Measurements from ENCODE around the gene RPLP2. TPM values are rescaled to one million over a fixed set of nuclear protein-coding genes. Genes with fewer than 3 reads are reported as not detected.

Gene RPLP2
- total and polyA plus RNA-seq, 2 of the 4 experiments (the other 2 are of a cell fraction), result 59.9 to 1,897 TPM

DNA sequence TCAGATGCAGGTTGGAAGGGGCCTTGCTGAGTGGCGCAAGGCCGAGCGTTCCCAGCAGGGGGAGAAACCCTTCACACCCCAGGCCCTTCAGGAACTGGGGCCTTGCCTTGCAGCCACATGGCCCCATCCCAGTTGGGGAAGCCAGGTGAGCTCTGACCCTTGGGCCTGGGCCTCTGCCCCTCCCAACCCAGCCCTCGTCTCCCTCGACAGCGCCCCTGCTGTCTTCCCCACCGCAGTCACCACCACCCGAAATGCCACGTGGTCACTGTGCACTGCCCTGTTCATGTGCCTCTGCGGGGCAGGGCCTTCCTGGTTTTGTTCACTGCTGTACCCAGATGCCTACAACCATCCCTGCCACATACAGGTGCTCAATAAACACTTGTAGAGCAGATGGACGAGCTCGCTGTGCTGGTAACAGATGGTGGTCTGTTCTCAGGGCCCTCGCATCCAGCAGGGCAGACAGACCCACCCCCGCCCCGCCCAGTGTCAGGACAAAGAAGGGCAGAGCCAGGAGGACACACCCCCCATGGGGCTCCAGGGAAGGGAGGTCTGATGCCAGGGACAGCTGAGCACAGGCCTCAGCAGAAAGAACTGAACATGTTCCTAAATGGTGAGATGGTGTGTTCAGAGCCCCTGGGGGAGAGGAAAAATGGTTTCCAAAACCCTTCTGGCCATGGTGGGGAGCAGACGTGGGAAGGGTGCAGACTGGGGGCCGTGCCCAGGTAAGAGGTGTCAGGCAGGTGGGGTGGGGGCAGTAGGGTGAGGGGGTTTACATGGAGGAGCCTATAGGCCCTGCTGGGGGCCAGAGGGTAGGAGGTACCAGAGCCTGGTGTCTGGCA lies 28.9 kb downstream of the RPLP2 start:
- Histone ChIP-seq H3K9me3 (ENCODE audit: control insufficient read depth, insufficient read depth, low read length) (no peaks in the 10 kb centered on the region), H2BK120ac (ENCODE audit: low read depth, low read length) (no peak overlapping the region), H3K79me1 (ENCODE audit: low read depth in 1 of 2, low read length in 2 of 2) (peaks cover 16 to 74% of the 10 kb centered on the region in 2 experiments; a peak in 3 of 4 replicates), H3K4ac (ENCODE audit: low read depth, low read length) (no peak overlapping the region), H2BK20ac (ENCODE audit: low read depth, low read length) (no peak overlapping the region), H4K5ac (ENCODE audit: low read depth, low read length) (no peak overlapping the region), H2AK9ac (replicated peaks; ENCODE audit: low read depth, low read length, poor library complexity) (peak overlapping the region; percentile 4), H2BK5ac (ENCODE audit: low read depth, low read length, poor library complexity, severe bottlenecking) (no peak overlapping the region), H2AK5ac (ENCODE audit: low read depth, low read length) (peak overlapping the region; percentile 31; the same call in 1 of the 2 replicates), H3K18ac (ENCODE audit: low read depth, low read length) (no peak overlapping the region), H2AFZ (replicated peaks; ENCODE audit: low read length, poor library complexity) (peak overlapping the region; percentile 57), H4K91ac (ENCODE audit: insufficient read depth, low read depth, low read length) (no peak overlapping the region), H3K9ac (ENCODE audit: low read depth, low read length) (no peak overlapping the region), H2BK15ac (ENCODE audit: low read depth, low read length) (no peak overlapping the region), H4K8ac (ENCODE audit: low read depth in 2 of 2, low read length in 2 of 2) (peak overlapping the region; percentile 40 to 51; a peak in 2 of 4 replicates), H3K14ac (replicated peaks; ENCODE audit: low read depth, low read length) (no peak overlapping the region), H3K56ac (ENCODE audit: extremely low read depth, insufficient read depth, low read length) (no peak overlapping the region), H3K4me1 (ENCODE audit: control insufficient read depth, insufficient read depth, low read length) (peaks cover 26% of the 10 kb centered on the region), H3K4me3 (ENCODE audit: insufficient read depth, low read depth, low read length) (no peak overlapping the region), H3K9me1 (ENCODE audit: insufficient read depth, low read length) (peaks cover 24% of the 10 kb centered on the region), H3K27ac (ENCODE audit: insufficient read depth, low read length) (peak overlapping the region; percentile 46), H3K27me3 (ENCODE audit: control insufficient read depth, insufficient read depth, low read length) (no peaks in the 10 kb centered on the region), H3K36me3 (ENCODE audit: control insufficient read depth, insufficient read depth, low read length) (peaks cover 52% of the 10 kb centered on the region), H3K4me2 (ENCODE audit: low read depth, low read length) (no peak overlapping the region), H3K23ac (ENCODE audit: low read depth, low read length) (no peak overlapping the region), H4K20me1 (ENCODE audit: insufficient read depth, low read length) (peaks cover 85% of the 10 kb centered on the region)
- dilution Hi-C loops (cut with HindIII; ENCODE audit: low sequenced_read_pairs, unreplicated experiment) (no loop called here), intact Hi-C loops (cut with micrococcal nuclease) (no loop called here), in situ Hi-C loops (cut with MboI; ENCODE audit: low sequenced_read_pairs) (no loop called here)
- BruUV-seq (replicated peaks), result no TSS peak
- no peak for DNase-seq
- ChIA-PET CTCF (no interaction called here), POLR2A (ENCODE audit: unreplicated experiment) (interaction anchor here (1.8 kb wide), 1 partner anchor 20 kb away, joined by 5 read pairs; the partner anchor contains the start of gene PNPLA2)
- no peak for ATAC-seq (ENCODE audit: low read depth)
- 55% methylated on average over 10 of the region's 17 CpGs; no CpG with 5 or more reads in 1 of the 2 experiments for WGBS, 2 experiments (ENCODE audit: extremely low coverage in 2 of 2, insufficient read length in 1 of 2)
- TF ChIP-seq, protein P1, sequence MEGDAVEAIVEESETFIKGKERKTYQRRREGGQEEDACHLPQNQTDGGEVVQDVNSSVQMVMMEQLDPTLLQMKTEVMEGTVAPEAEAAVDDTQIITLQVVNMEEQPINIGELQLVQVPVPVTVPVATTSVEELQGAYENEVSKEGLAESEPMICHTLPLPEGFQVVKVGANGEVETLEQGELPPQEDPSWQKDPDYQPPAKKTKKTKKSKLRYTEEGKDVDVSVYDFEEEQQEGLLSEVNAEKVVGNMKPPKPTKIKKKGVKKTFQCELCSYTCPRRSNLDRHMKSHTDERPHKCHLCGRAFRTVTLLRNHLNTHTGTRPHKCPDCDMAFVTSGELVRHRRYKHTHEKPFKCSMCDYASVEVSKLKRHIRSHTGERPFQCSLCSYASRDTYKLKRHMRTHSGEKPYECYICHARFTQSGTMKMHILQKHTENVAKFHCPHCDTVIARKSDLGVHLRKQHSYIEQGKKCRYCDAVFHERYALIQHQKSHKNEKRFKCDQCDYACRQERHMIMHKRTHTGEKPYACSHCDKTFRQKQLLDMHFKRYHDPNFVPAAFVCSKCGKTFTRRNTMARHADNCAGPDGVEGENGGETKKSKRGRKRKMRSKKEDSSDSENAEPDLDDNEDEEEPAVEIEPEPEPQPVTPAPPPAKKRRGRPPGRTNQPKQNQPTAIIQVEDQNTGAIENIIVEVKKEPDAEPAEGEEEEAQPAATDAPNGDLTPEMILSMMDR (conservative IDR thresholded peaks at IDR 0.05; ENCODE audit: low read depth, low read length), result peak; percentile 13; the same call in 1 of the 2 replicates
- TF ChIP-seq CHD1 (IDR thresholded peaks at IDR 0.05; ENCODE audit: low read depth, low read length), result no peak
